ENCODE data around the gene RIPPLY2.

The RIPPLY2 gene

GRCh38 chr6:83846291-83846690, 6.9 kb upstream of the RIPPLY2 start:
- TF ChIP-seq, protein P1, sequence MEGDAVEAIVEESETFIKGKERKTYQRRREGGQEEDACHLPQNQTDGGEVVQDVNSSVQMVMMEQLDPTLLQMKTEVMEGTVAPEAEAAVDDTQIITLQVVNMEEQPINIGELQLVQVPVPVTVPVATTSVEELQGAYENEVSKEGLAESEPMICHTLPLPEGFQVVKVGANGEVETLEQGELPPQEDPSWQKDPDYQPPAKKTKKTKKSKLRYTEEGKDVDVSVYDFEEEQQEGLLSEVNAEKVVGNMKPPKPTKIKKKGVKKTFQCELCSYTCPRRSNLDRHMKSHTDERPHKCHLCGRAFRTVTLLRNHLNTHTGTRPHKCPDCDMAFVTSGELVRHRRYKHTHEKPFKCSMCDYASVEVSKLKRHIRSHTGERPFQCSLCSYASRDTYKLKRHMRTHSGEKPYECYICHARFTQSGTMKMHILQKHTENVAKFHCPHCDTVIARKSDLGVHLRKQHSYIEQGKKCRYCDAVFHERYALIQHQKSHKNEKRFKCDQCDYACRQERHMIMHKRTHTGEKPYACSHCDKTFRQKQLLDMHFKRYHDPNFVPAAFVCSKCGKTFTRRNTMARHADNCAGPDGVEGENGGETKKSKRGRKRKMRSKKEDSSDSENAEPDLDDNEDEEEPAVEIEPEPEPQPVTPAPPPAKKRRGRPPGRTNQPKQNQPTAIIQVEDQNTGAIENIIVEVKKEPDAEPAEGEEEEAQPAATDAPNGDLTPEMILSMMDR (conservative IDR thresholded peaks at IDR 0.05; ENCODE audit: control insufficient read depth, insufficient read depth, low read depth, low read length): no peak
- no peak overlapping the region for H3K4me3 ChIP-seq (ENCODE audit: control insufficient read depth, low read depth, low read length)
- no peak for DNase-seq (ENCODE audit: low read depth)

GRCh38 chr6:83847179-83847578, 6.0 kb upstream of the RIPPLY2 start:
- no peak overlapping the region for H3K4me3 ChIP-seq (ENCODE audit: control insufficient read depth, low read depth, low read length)
- TF ChIP-seq, protein P1 (conservative IDR thresholded peaks at IDR 0.05; ENCODE audit: control insufficient read depth, insufficient read depth, low read depth, low read length): no peak
- DNase-seq (ENCODE audit: low read depth): no peak

GRCh38 chr6:83849127-83849526, 4.0 kb upstream of the RIPPLY2 start:
- TF ChIP-seq, protein P1 (conservative IDR thresholded peaks at IDR 0.05; ENCODE audit: control insufficient read depth, insufficient read depth, low read depth, low read length): no peak
- DNase-seq (ENCODE audit: low read depth): no peak
- no peak overlapping the region for H3K4me3 ChIP-seq (ENCODE audit: control insufficient read depth, low read depth, low read length)

DNA sequence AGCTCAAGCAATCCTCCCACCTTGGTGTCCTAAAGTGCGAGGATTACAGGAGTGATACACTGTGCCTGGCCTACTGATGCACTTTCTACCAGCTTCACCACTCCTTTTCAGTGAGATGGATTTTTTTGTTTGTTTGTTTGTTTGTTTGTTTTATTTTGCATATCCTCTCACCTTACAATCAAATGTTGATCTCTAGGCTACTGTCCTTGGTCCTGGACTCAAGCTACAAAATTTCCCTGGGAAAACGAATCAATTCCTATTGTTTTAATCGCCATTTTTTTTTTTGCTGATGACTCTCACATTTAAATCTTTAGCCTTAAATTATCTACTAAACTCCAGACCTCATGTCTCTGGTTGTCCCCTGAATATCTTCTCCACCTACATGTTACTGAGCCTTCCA, 3.5 kb upstream of the RIPPLY2 start:
- DNase-seq (ENCODE audit: low read depth): no peak
- H3K4me3 ChIP-seq (ENCODE audit: control insufficient read depth, low read depth, low read length): no peak overlapping the region
- TF ChIP-seq, protein P1 (conservative IDR thresholded peaks at IDR 0.05; ENCODE audit: control insufficient read depth, insufficient read depth, low read depth, low read length): no peak

- TF ChIP-seq, protein P1 (conservative IDR thresholded peaks at IDR 0.05; ENCODE audit: control insufficient read depth, insufficient read depth, low read depth, low read length): no peak
- no peak for DNase-seq (ENCODE audit: low read depth)
Measured at GRCh38 chr6:83852528-83853177, 507 bp upstream of the RIPPLY2 start.

DNA sequence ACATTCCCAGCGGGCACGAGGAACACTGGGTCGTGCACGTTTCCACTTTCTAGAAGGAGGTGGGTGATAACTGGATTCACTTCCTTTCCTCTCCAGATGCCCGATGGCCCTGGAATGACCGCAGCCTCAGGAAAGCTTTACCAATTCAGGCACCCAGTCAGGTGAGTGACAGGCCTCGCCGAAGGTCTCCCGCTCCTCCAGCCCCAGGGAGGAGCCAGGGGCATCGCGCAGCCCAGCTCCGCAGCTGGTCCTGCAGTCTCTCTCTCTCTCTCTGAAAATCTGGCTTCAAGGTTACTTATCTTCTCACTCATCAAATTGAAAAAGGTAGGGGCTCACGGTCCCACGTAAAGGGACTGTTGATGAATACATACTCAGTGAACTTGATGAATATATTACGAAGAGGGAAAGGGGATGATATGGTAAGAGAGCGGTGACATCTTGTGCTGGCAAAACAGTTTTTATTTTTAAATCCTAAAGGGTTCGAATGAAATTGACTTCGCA, 891 bp downstream of the RIPPLY2 start:
- peak overlapping the region; percentile 55 for H3K4me3 ChIP-seq (ENCODE audit: control insufficient read depth, low read depth, low read length)
- DNase-seq (ENCODE audit: low read depth): no peak
- TF ChIP-seq, protein P1 (conservative IDR thresholded peaks at IDR 0.05; ENCODE audit: control insufficient read depth, insufficient read depth, low read depth, low read length): no peak

More at GRCh38 chr6:83852528-83853177, 507 bp upstream of the RIPPLY2 start:
- H3K4me3 ChIP-seq (ENCODE audit: control insufficient read depth, low read depth, low read length): peak overlapping the region; percentile 55
